Ishikawa (cell line): Measurements from ENCODE around the gene FOXP1.

Experiments used
- EGR1 ChIP-seq: IDR thresholded peaks from 2 replicates; pipeline ENCODE4 v1.6.1; 2012
- NFIC ChIP-seq: IDR thresholded peaks from 2 replicates; pipeline ENCODE4 v1.6.1; 2012
- RAD21 ChIP-seq: IDR thresholded peaks from 2 replicates; pipeline ENCODE4 v1.6.1; 2012; ENCODE audit warnings: low read depth
- REST ChIP-seq: IDR thresholded peaks from 2 replicates; pipeline ENCODE4 v1.6.1; 2012; ENCODE audit warnings: low read depth, mild to moderate bottlenecking
- TAF1 ChIP-seq: IDR thresholded peaks from 2 replicates; pipeline ENCODE4 v1.6.1; 2012; ENCODE audit warnings: low read depth, mild to moderate bottlenecking
- TEAD4 ChIP-seq: IDR thresholded peaks from 2 replicates; pipeline ENCODE4 v1.6.1; 2012
- YY1 ChIP-seq: IDR thresholded peaks from 2 replicates; pipeline ENCODE4 v1.6.1; 2012; ENCODE audit warnings: low read depth

DNA sequence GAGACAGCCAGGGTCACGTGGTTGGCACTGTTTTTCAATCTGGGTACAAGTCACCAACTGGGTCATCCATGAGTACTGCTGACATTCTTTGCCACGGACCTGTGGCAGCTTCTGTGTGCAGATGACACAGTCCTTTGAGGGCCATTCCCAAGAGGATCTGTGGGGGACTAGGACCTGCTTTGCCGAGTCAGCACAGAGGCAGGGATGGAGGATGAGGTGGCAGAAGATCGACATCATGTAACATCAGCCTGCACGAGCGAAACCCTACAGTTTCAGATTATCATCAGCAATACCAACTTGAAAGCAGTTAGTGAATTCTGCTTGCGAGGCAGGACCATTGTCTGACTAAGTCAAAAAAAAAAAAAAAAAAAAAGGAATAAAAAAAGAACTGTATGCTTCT lies 227.7 kb downstream of the FOXP1 start:
- TF ChIP-seq RAD21 (no peak), TEAD4 (no peak), REST (no peak), EGR1 (no peak), NFIC (no peak), TAF1 (no peak), YY1 (no peak)
